NB4 (cell line): ENCODE results near the gene EPHB1.

Experiments
- CTCF ChIP-seq: IDR thresholded peaks from one replicate; pipeline ENCODE4 v1.5.1; 2012; ENCODE audit warnings: low read depth, low read length
- POLR2A ChIP-seq: IDR thresholded peaks from 2 replicates; pipeline ENCODE4 v1.6.1; 2011; ENCODE audit warnings: mild to moderate bottlenecking; ENCODE audit not compliant: insufficient read length; ENCODE audit errors: extremely low read depth
- TF ChIP-seq, protein P1 (sequence below): IDR thresholded peaks from 2 replicates; pipeline ENCODE4 v1.6.1; 2011; ENCODE audit warnings: low read depth, low read length

DNA sequence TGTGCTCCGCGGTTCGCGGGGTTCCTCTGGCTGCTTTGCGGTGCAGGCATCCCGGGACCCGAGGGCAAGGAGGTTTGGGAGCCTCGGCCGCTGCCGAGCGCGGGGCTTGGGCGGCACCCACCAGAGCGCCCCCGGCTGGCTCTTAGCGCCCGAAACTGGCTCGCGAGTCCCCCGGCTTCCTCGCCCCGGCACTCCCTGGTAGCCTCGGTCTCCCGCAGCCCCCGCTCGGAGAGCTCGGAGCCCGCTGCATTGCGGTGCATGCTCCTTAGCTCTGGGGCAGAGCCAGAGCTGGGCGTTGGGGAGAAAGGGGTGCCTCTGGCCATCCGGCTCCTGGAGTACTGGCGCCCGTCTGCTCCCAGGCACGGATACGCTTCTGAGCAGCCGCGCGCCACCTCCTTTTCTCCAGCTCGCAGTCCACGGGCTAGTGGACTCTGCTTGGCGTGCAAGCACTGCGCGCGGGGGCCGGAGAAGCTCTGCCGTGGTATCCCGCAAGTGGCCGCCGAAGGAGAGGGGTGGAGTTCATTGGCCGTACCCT, 753 bp downstream of the EPHB1 start:
- TF ChIP-seq CTCF (no peak), POLR2A (no peak)
- TF ChIP-seq, protein P1, sequence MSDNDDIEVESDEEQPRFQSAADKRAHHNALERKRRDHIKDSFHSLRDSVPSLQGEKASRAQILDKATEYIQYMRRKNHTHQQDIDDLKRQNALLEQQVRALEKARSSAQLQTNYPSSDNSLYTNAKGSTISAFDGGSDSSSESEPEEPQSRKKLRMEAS: no peak
